Measurements from ENCODE around the gene ANKRD13B.

The ANKRD13B gene

DNA sequence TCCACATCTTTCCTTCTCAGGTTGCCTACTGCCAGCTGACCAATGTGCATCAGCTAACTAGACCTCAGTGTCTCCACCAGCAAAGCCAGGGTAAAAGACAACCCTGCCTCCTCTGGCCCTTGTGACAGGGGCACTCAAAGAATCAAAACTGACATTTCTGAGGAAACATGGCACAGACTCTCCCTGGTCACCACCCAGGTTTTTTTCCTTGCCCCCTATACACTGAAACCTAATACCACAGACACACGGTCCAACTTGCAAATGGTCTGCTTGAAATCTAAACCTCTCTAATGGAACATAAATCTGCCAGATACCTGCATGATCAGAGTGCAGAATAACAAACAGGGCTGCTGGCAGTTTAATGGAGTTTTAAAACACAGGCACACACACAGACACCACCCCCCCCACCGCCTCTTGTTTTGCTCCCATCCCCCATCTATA is 49.3 kb downstream of the ANKRD13B start (continued):
- TF ChIP-seq SP2 (tag by site-specific recombination; IDR thresholded peaks at IDR 0.05) (no peak), ZNF660 (tag by site-specific recombination; IDR thresholded peaks at IDR 0.05) (no peak), ZNF146 (tag by site-specific recombination; IDR thresholded peaks at IDR 0.05) (no peak), ZNF776 (tag by site-specific recombination; IDR thresholded peaks at IDR 0.05; ENCODE audit: borderline replicate concordance) (no peak), MEIS1 (CRISPR knock-in tag; IDR thresholded peaks at IDR 0.05; ENCODE audit: borderline replicate concordance) (no peak), ZNF133 (tag by site-specific recombination; IDR thresholded peaks at IDR 0.05) (no peak), ZNF2 (tag by site-specific recombination; IDR thresholded peaks at IDR 0.05) (peak; percentile 86), ZNF324 (tag by site-specific recombination; IDR thresholded peaks at IDR 0.05) (no peak), ZSCAN30 (tag by site-specific recombination; IDR thresholded peaks at IDR 0.05) (peak; percentile 82; the same call in 1 of the 2 replicates), ZBTB7A (tag by site-specific recombination; IDR thresholded peaks at IDR 0.05; ENCODE audit: low read depth) (no peak), MYNN (tag by site-specific recombination; IDR thresholded peaks at IDR 0.05; ENCODE audit: borderline replicate concordance) (no peak), ZNF664 (tag by site-specific recombination; IDR thresholded peaks at IDR 0.05) (no peak), ZIC2 (tag by site-specific recombination; IDR thresholded peaks at IDR 0.05) (peak; percentile 81), ZNF423 (tag by site-specific recombination; IDR thresholded peaks at IDR 0.05) (0 out of 2 replicates have a peak, but pooled peaks have one; percentile 40), SP7 (tag by site-specific recombination; IDR thresholded peaks at IDR 0.05) (peak; percentile 92), ZNF155 (tag by site-specific recombination; IDR thresholded peaks at IDR 0.05) (no peak), ZNF341 (tag by site-specific recombination; IDR thresholded peaks at IDR 0.05; ENCODE audit: low read depth) (no peak), ZNF558 (tag by site-specific recombination; IDR thresholded peaks at IDR 0.05) (no peak), SCRT2 (tag by site-specific recombination; IDR thresholded peaks at IDR 0.05) (no peak), HOXC10 (CRISPR knock-in tag; IDR thresholded peaks at IDR 0.05) (no peak), ZNF132 (tag by site-specific recombination; IDR thresholded peaks at IDR 0.05; ENCODE audit: borderline replicate concordance) (no peak), ZNF433 (tag by site-specific recombination; IDR thresholded peaks at IDR 0.05; ENCODE audit: low read depth) (no peak), ZNF473 (tag by site-specific recombination; IDR thresholded peaks at IDR 0.05) (no peak), GLI2 (tag by site-specific recombination; IDR thresholded peaks at IDR 0.05; ENCODE audit: borderline replicate concordance, low read depth) (no peak; the same call in 1 of the 2 replicates), ZNF221 (tag by site-specific recombination; IDR thresholded peaks at IDR 0.05; ENCODE audit: borderline replicate concordance) (no peak)
- TF ChIP-seq, protein P1, sequence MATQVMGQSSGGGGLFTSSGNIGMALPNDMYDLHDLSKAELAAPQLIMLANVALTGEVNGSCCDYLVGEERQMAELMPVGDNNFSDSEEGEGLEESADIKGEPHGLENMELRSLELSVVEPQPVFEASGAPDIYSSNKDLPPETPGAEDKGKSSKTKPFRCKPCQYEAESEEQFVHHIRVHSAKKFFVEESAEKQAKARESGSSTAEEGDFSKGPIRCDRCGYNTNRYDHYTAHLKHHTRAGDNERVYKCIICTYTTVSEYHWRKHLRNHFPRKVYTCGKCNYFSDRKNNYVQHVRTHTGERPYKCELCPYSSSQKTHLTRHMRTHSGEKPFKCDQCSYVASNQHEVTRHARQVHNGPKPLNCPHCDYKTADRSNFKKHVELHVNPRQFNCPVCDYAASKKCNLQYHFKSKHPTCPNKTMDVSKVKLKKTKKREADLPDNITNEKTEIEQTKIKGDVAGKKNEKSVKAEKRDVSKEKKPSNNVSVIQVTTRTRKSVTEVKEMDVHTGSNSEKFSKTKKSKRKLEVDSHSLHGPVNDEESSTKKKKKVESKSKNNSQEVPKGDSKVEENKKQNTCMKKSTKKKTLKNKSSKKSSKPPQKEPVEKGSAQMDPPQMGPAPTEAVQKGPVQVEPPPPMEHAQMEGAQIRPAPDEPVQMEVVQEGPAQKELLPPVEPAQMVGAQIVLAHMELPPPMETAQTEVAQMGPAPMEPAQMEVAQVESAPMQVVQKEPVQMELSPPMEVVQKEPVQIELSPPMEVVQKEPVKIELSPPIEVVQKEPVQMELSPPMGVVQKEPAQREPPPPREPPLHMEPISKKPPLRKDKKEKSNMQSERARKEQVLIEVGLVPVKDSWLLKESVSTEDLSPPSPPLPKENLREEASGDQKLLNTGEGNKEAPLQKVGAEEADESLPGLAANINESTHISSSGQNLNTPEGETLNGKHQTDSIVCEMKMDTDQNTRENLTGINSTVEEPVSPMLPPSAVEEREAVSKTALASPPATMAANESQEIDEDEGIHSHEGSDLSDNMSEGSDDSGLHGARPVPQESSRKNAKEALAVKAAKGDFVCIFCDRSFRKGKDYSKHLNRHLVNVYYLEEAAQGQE (tag by site-specific recombination; IDR thresholded peaks at IDR 0.05), result no peak
- TF ChIP-seq, protein P2, sequence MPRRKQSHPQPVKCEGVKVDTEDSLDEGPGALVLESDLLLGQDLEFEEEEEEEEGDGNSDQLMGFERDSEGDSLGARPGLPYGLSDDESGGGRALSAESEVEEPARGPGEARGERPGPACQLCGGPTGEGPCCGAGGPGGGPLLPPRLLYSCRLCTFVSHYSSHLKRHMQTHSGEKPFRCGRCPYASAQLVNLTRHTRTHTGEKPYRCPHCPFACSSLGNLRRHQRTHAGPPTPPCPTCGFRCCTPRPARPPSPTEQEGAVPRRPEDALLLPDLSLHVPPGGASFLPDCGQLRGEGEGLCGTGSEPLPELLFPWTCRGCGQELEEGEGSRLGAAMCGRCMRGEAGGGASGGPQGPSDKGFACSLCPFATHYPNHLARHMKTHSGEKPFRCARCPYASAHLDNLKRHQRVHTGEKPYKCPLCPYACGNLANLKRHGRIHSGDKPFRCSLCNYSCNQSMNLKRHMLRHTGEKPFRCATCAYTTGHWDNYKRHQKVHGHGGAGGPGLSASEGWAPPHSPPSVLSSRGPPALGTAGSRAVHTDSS (tag by site-specific recombination; IDR thresholded peaks at IDR 0.05), result no peak
- TF ChIP-seq, protein P3, sequence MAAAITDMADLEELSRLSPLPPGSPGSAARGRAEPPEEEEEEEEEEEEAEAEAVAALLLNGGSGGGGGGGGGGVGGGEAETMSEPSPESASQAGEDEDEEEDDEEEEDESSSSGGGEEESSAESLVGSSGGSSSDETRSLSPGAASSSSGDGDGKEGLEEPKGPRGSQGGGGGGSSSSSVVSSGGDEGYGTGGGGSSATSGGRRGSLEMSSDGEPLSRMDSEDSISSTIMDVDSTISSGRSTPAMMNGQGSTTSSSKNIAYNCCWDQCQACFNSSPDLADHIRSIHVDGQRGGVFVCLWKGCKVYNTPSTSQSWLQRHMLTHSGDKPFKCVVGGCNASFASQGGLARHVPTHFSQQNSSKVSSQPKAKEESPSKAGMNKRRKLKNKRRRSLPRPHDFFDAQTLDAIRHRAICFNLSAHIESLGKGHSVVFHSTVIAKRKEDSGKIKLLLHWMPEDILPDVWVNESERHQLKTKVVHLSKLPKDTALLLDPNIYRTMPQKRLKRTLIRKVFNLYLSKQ (tag by site-specific recombination; IDR thresholded peaks at IDR 0.05; ENCODE audit: borderline replicate concordance), result no peak
- TF ChIP-seq, protein P4, sequence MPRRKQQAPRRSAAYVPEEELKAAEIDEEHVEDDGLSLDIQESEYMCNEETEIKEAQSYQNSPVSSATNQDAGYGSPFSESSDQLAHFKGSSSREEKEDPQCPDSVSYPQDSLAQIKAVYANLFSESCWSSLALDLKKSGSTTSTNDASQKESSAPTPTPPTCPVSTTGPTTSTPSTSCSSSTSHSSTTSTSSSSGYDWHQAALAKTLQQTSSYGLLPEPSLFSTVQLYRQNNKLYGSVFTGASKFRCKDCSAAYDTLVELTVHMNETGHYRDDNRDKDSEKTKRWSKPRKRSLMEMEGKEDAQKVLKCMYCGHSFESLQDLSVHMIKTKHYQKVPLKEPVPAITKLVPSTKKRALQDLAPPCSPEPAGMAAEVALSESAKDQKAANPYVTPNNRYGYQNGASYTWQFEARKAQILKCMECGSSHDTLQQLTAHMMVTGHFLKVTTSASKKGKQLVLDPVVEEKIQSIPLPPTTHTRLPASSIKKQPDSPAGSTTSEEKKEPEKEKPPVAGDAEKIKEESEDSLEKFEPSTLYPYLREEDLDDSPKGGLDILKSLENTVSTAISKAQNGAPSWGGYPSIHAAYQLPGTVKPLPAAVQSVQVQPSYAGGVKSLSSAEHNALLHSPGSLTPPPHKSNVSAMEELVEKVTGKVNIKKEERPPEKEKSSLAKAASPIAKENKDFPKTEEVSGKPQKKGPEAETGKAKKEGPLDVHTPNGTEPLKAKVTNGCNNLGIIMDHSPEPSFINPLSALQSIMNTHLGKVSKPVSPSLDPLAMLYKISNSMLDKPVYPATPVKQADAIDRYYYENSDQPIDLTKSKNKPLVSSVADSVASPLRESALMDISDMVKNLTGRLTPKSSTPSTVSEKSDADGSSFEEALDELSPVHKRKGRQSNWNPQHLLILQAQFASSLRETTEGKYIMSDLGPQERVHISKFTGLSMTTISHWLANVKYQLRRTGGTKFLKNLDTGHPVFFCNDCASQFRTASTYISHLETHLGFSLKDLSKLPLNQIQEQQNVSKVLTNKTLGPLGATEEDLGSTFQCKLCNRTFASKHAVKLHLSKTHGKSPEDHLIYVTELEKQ (tag by site-specific recombination; IDR thresholded peaks at IDR 0.05; ENCODE audit: borderline replicate concordance), result peak; percentile 75; the same call in 1 of the 2 replicates
